ENCODE measurements around the gene USHBP1.

USHBP1 gene

GRCh38 chr19:17264641-17264979 lies at the start of gene USHBP1:
TSS of gene USHBP1 (minus strand) at chr19:17264745. CDS start at chr19:17264299, 446 bp downstream.
- peak within 1 kb of the TSS; percentile 54; the same call in 1 of the 2 replicates for H3K9ac ChIP-seq (ENCODE audit: low read depth, low read length)
- H3K4me1 ChIP-seq (ENCODE audit: insufficient read depth, low read length): peaks cover 4% of the 10 kb centered on the region; the same call in 1 of the 2 replicates
- no peaks in the 10 kb centered on the region for H3K9me3 ChIP-seq (ENCODE audit: insufficient read depth, low read depth, low read length)
- H3K36me3 ChIP-seq (ENCODE audit: insufficient read depth, low read depth, low read length): peaks cover 6% of the 10 kb centered on the region; the same call in 1 of the 2 replicates
- H3K27me3 ChIP-seq (ENCODE audit: insufficient read depth, low read length): no peaks in the 10 kb centered on the region
- peak within 1 kb of the TSS; percentile 6; the same call in 1 of the 2 replicates for H3K4me3 ChIP-seq (ENCODE audit: low read length)
- peak within 1 kb of the TSS; percentile 46 for H3K27ac ChIP-seq (ENCODE audit: low read length)

DNA sequence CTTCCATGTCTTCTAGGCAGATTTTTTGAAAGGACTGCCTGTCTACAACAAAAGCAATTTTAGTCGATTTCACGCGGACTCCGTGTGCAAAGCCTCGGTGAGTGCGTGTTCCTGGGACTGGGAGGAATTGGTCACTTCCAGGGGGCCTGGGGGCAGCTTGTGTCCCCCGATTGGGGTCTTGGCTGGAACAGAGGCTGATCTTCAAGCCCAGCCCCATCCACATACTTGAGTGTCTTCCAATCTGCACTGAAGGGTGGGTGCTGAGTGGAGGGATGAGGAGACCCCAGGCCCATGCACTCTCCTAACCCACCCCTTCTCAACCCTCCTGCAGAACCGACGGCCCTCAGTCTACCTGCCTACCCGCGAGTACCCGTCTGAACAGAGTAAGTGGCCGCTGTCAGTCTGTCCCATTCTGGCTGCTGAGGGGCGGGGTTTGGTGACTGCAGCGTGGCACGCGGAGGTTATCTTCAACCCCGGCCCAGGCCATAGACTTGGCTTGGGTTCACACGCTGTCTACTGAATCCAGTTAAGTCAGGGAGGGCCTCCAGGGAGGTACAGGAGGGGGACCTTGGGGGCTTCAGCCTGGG lies 49.6 kb upstream of the USHBP1 start:
- H3K36me3 ChIP-seq (ENCODE audit: insufficient read depth, low read depth, low read length): peaks cover 36% of the 10 kb centered on the region
- H3K27ac ChIP-seq (ENCODE audit: low read length): no peak overlapping the region
- no peaks in the 10 kb centered on the region for H3K27me3 ChIP-seq (ENCODE audit: insufficient read depth, low read length)
- 0 out of 2 replicates have a peak, but pooled peaks cover 2% of the 10 kb centered on the region for H3K4me1 ChIP-seq (ENCODE audit: insufficient read depth, low read length)
- no peak overlapping the region for H3K4me3 ChIP-seq (ENCODE audit: low read length)
- no peaks in the 10 kb centered on the region for H3K9me3 ChIP-seq (ENCODE audit: insufficient read depth, low read depth, low read length)
- no peak overlapping the region for H3K9ac ChIP-seq (ENCODE audit: low read depth, low read length)

- Histone ChIP-seq H3K4me3 (ENCODE audit: low read length) (no peak overlapping the region), H3K9ac (ENCODE audit: low read depth, low read length) (no peak overlapping the region), H3K27me3 (ENCODE audit: insufficient read depth, low read length) (no peaks in the 10 kb centered on the region), H3K27ac (ENCODE audit: low read length) (no peak overlapping the region), H3K36me3 (ENCODE audit: insufficient read depth, low read depth, low read length) (peaks cover 34% of the 10 kb centered on the region), H3K4me1 (ENCODE audit: insufficient read depth, low read length) (0 out of 2 replicates have a peak, but pooled peaks cover 2% of the 10 kb centered on the region), H3K9me3 (ENCODE audit: insufficient read depth, low read depth, low read length) (no peaks in the 10 kb centered on the region)
These were observed 47.9 kb upstream of the USHBP1 start for GRCh38 chr19:17312189-17313113.

- H3K27me3 ChIP-seq (ENCODE audit: insufficient read depth, low read length): no peaks in the 10 kb centered on the region
- H3K9me3 ChIP-seq (ENCODE audit: insufficient read depth, low read depth, low read length): no peaks in the 10 kb centered on the region
- H3K4me1 ChIP-seq (ENCODE audit: insufficient read depth, low read length): peaks cover 4% of the 10 kb centered on the region; the same call in 1 of the 2 replicates
- H3K36me3 ChIP-seq (ENCODE audit: insufficient read depth, low read depth, low read length): peaks cover 34% of the 10 kb centered on the region
- no peak overlapping the region for H3K27ac ChIP-seq (ENCODE audit: low read length)
- H3K4me3 ChIP-seq (ENCODE audit: low read length): no peak overlapping the region
- H3K9ac ChIP-seq (ENCODE audit: low read depth, low read length): no peak overlapping the region
These were observed 47.1 kb upstream of the USHBP1 start for GRCh38 chr19:17311455-17312188.

- Histone ChIP-seq H3K27ac (ENCODE audit: low read length) (no peak overlapping the region), H3K9me3 (ENCODE audit: insufficient read depth, low read depth, low read length) (no peaks in the 10 kb centered on the region), H3K4me3 (ENCODE audit: low read length) (peak overlapping the region; percentile 77), H3K27me3 (ENCODE audit: insufficient read depth, low read length) (no peaks in the 10 kb centered on the region), H3K36me3 (ENCODE audit: insufficient read depth, low read depth, low read length) (peaks cover 23% of the 10 kb centered on the region), H3K9ac (ENCODE audit: low read depth, low read length) (peak overlapping the region; percentile 75; the same call in 1 of the 2 replicates), H3K4me1 (ENCODE audit: insufficient read depth, low read length) (peaks cover 7% of the 10 kb centered on the region; the same call in 1 of the 2 replicates)
These were observed 45.5 kb upstream of the USHBP1 start for GRCh38 chr19:17309965-17310461.

GRCh38 chr19:17309198-17309964 lies 44.8 kb upstream of the USHBP1 start, which contains the start of gene DDA1:
TSS of gene DDA1 (plus strand) at chr19:17309563. CDS start at chr19:17309655, 92 bp downstream.
- peak within 1 kb of the TSS; percentile 77 for H3K4me3 ChIP-seq (ENCODE audit: low read length)
- H3K27ac ChIP-seq (ENCODE audit: low read length): no peak within 1 kb of the TSS
- no peaks in the 10 kb centered on the region for H3K9me3 ChIP-seq (ENCODE audit: insufficient read depth, low read depth, low read length)
- no peaks in the 10 kb centered on the region for H3K27me3 ChIP-seq (ENCODE audit: insufficient read depth, low read length)
- peak within 1 kb of the TSS; percentile 75; the same call in 1 of the 2 replicates for H3K9ac ChIP-seq (ENCODE audit: low read depth, low read length)
- peaks cover 7% of the 10 kb centered on the region; the same call in 1 of the 2 replicates for H3K4me1 ChIP-seq (ENCODE audit: insufficient read depth, low read length)
- peaks cover 16% of the 10 kb centered on the region for H3K36me3 ChIP-seq (ENCODE audit: insufficient read depth, low read depth, low read length)

GRCh38 chr19:17307876-17308377 lies 43.4 kb upstream of the USHBP1 start:
- no peaks in the 10 kb centered on the region for H3K27me3 ChIP-seq (ENCODE audit: insufficient read depth, low read length)
- no peak overlapping the region for H3K27ac ChIP-seq (ENCODE audit: low read length)
- H3K9ac ChIP-seq (ENCODE audit: low read depth, low read length): no peak overlapping the region
- H3K4me1 ChIP-seq (ENCODE audit: insufficient read depth, low read length): peaks cover 15% of the 10 kb centered on the region; the same call in 1 of the 2 replicates
- no peak overlapping the region for H3K4me3 ChIP-seq (ENCODE audit: low read length)
- H3K9me3 ChIP-seq (ENCODE audit: insufficient read depth, low read depth, low read length): no peaks in the 10 kb centered on the region
- H3K36me3 ChIP-seq (ENCODE audit: insufficient read depth, low read depth, low read length): peaks cover 7% of the 10 kb centered on the region; the same call in 1 of the 2 replicates

DNA sequence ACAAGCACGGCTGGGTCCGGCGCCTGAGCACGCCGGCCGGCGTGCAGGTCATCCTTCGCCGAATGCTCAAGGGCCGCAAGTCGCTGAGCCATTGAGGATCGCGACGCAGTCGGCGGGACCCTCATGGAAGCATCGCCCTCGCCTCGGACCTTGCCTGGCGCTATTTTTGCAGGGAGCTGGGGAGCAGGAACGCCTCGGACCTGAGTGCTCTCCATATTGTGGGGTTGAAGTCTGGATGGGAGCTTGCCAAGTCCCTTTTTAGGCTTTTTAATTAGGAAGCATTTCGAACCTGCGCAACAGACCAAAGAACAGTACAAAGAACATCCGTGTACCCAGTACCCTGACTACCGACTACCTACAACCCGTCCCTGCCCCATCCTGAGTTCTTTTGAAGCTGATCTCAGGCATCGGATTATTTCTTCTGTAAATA lies 41.8 kb upstream of the USHBP1 start:
- Histone ChIP-seq H3K4me1 (ENCODE audit: insufficient read depth, low read length) (peaks cover 15% of the 10 kb centered on the region; the same call in 1 of the 2 replicates), H3K9ac (ENCODE audit: low read depth, low read length) (peak overlapping the region; percentile 97), H3K27me3 (ENCODE audit: insufficient read depth, low read length) (no peaks in the 10 kb centered on the region), H3K4me3 (ENCODE audit: low read length) (peak overlapping the region; percentile 98), H3K9me3 (ENCODE audit: insufficient read depth, low read depth, low read length) (no peaks in the 10 kb centered on the region), H3K27ac (ENCODE audit: low read length) (peak overlapping the region; percentile 79), H3K36me3 (ENCODE audit: insufficient read depth, low read depth, low read length) (no peaks in the 10 kb centered on the region)

GRCh38 chr19:17305517-17306284 lies 41.2 kb upstream of the USHBP1 start, which contains the start of gene MRPL34:
TSS of gene MRPL34 (plus strand) at chr19:17305872. CDS start at chr19:17305893, 21 bp downstream.
- Histone ChIP-seq H3K36me3 (ENCODE audit: insufficient read depth, low read depth, low read length) (no peaks in the 10 kb centered on the region), H3K9me3 (ENCODE audit: insufficient read depth, low read depth, low read length) (no peaks in the 10 kb centered on the region), H3K9ac (ENCODE audit: low read depth, low read length) (peak within 1 kb of the TSS; percentile 97), H3K27me3 (ENCODE audit: insufficient read depth, low read length) (no peaks in the 10 kb centered on the region), H3K27ac (ENCODE audit: low read length) (peak within 1 kb of the TSS; percentile 79), H3K4me3 (ENCODE audit: low read length) (peak within 1 kb of the TSS; percentile 98), H3K4me1 (ENCODE audit: insufficient read depth, low read length) (peaks cover 15% of the 10 kb centered on the region; the same call in 1 of the 2 replicates)

DNA sequence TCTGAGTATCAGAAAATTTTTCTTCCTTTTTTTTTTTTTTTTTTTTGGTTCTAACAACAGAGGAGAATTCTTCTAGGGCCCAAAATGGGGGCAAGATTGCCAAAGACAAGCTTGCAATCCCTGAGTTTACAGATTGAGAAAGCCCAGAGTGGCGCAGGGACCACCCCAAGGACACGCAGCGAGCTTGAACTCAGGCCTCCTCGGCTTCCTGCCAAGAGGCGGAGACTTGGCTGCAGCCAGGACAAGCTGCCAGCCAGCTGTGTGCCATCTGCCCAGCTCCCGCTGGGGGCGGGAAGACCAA lies 40.6 kb upstream of the USHBP1 start:
- H3K9ac ChIP-seq (ENCODE audit: low read depth, low read length): no peak overlapping the region
- H3K27ac ChIP-seq (ENCODE audit: low read length): no peak overlapping the region

More for the DNA sequence above, 40.6 kb upstream of the USHBP1 start:
- Histone ChIP-seq H3K36me3 (ENCODE audit: insufficient read depth, low read depth, low read length) (no peaks in the 10 kb centered on the region), H3K9me3 (ENCODE audit: insufficient read depth, low read depth, low read length) (no peaks in the 10 kb centered on the region), H3K27me3 (ENCODE audit: insufficient read depth, low read length) (no peaks in the 10 kb centered on the region), H3K4me3 (ENCODE audit: low read length) (peak overlapping the region; percentile 45; the same call in 1 of the 2 replicates), H3K4me1 (ENCODE audit: insufficient read depth, low read length) (peaks cover 13% of the 10 kb centered on the region; the same call in 1 of the 2 replicates)
